K562 (cell line): ENCODE data around the gene ARHGEF10L. TPM values are rescaled to one million over a fixed set of nuclear protein-coding genes. Genes with fewer than 3 reads are reported as not detected.

Experiments used
- ATAC-seq: fragments of 200-7000 bp; cut with Tn5 transposase; 3 replicates; pipeline ENCODE4 v1.9.1; 2020; ENCODE audit warnings: moderate library complexity
- BruUV-seq: library from RNA; stranded (reverse); fragments of 400-500 nt; replicated peaks from 2 replicates; lab custom pipeline; 2021; lab: Mats Ljungman, UMichigan
- CTCF ChIA-PET: fragments of 300-600 bp; formaldehyde crosslinking; extraction: SDS; loops from one replicate; lab custom pipeline; 2021; ENCODE audit warnings: low intra/inter-chr PET ratio; lab: Yijun Ruan, JAX
- POLR2A ChIA-PET: fragments of 300-600, 350-650 bp; sonication (Branson Sonifier 250); formaldehyde crosslinking; extraction: SDS; loops from one replicate; lab custom pipeline; 2021; ENCODE audit warnings: antibody characterized with exemption, inconsistent platforms; lab: Yijun Ruan, JAX
- DNase-seq, 4 experiments: peaks; one replicate each; pipeline versions ENCODE4 v3.0.0 to v3.0.0-alpha.2; 2011 to 2018; ENCODE audit warnings: low spot score in 3 of 4, mixed read lengths in 3 of 4; ENCODE audit errors: extremely low read depth in 1 of 4
- FAIRE-seq: peaks from 2 replicates; lab custom pipeline; 2011; peaks lifted over from hg19 to GRCh38; lab: Jason Lieb, UNC
- H2AFZ ChIP-seq: 2 replicates; pipeline ENCODE4 v1.6.0; 2011; ENCODE audit warnings: low read depth, low read length, control low read depth, inconsistent platforms
- H3K27ac ChIP-seq: fragments of 200-600 bp; 3 replicates; pipeline ENCODE4 v1.8.0; 2011; ENCODE audit warnings: low read depth, mild to moderate bottlenecking, control low read depth, inconsistent platforms, low read length, moderate library complexity, mixed read lengths; ENCODE audit errors: extremely low read depth
- H3K27me3 ChIP-seq, 2 experiments: fragments of 300-600 bp in 1 of 2; 2 replicates in 1 of 2; 3 replicates in 1 of 2; pipeline versions ENCODE4 v1.6.0 to v1.8.0; 2011; ENCODE audit warnings: inconsistent platforms in 2 of 2, low read length in 2 of 2, mild to moderate bottlenecking in 1 of 2, mixed read lengths in 1 of 2, moderate library complexity in 1 of 2; ENCODE audit not compliant: control insufficient read depth in 2 of 2, insufficient read depth in 2 of 2
- H3K36me3 ChIP-seq: fragments of 300-600 bp; 3 replicates; pipeline ENCODE4 v1.8.0; 2011; ENCODE audit warnings: mild to moderate bottlenecking, low read length, inconsistent platforms; ENCODE audit not compliant: control insufficient read depth, insufficient read depth
- H3K4me1 ChIP-seq, 2 experiments: fragments of 200-600 bp in 1 of 2; replicated peaks in 1 of 2; 2 replicates in 1 of 2; 3 replicates in 1 of 2; pipeline versions ENCODE4 v1.5.1 to v1.8.0; 2011; ENCODE audit warnings: inconsistent platforms in 2 of 2, low read length in 2 of 2, mild to moderate bottlenecking in 1 of 2, mixed read lengths in 1 of 2, moderate library complexity in 1 of 2; ENCODE audit not compliant: control insufficient read depth in 2 of 2, insufficient read depth in 2 of 2
- H3K4me2 ChIP-seq: 2 replicates; pipeline ENCODE4 v1.6.1; 2011; ENCODE audit warnings: low read length, control low read depth, inconsistent platforms, mixed read lengths; ENCODE audit not compliant: insufficient read depth
- H3K4me3 ChIP-seq: fragments of 200-600 bp; sonication (generic), shearing (Covaris generic); 2 replicates; pipeline ENCODE4 v1.5.1; 2016; ENCODE audit warnings: control low read depth, inconsistent platforms
- H3K79me2 ChIP-seq: fragments of 200-600 bp; 3 replicates; pipeline ENCODE4 v1.8.0; 2011; ENCODE audit warnings: low read length, inconsistent platforms; ENCODE audit not compliant: control insufficient read depth, insufficient read depth
- H3K9ac ChIP-seq, 2 experiments: 2 replicates each; pipeline versions ENCODE4 v1.6.0 to v1.6.1; 2011; ENCODE audit warnings: low read depth in 2 of 2, low read length in 2 of 2, control low read depth in 1 of 2, inconsistent platforms in 1 of 2, mild to moderate bottlenecking in 1 of 2, mixed read lengths in 1 of 2; ENCODE audit not compliant: insufficient read depth in 1 of 2
- H3K9me1 ChIP-seq: one replicate; pipeline ENCODE4 v1.6.0; 2011; ENCODE audit warnings: inconsistent platforms, mild to moderate bottlenecking, low read length, moderate library complexity; ENCODE audit not compliant: control insufficient read depth, insufficient read depth
- H3K9me3 ChIP-seq: replicated peaks from 2 replicates; pipeline ENCODE4 v1.5.1; 2011; ENCODE audit warnings: low read depth, low read length, inconsistent platforms; ENCODE audit not compliant: control insufficient read depth, insufficient read depth
- H4K20me1 ChIP-seq: replicated peaks from 2 replicates; pipeline ENCODE4 v1.6.1; 2011; ENCODE audit warnings: low read length, inconsistent platforms, mixed read lengths; ENCODE audit not compliant: control insufficient read depth, insufficient read depth
- EWSR1 ChIP-seq: fragments of 450-650 bp; IDR thresholded peaks from 2 replicates; pipeline ENCODE4 v1.6.1; 2018; ENCODE audit warnings: borderline replicate concordance, mild to moderate bottlenecking, low read depth, moderate library complexity; ENCODE audit not compliant: partially characterized antibody
- GTF2F1 ChIP-seq: IDR thresholded peaks from 2 replicates; pipeline ENCODE4 v1.6.1; 2011; ENCODE audit warnings: low read depth, low read length, improper control_type of control experiment
- HSF4 ChIP-seq: fragments of 250-450 bp; sonication (Bioruptor Pico); IDR thresholded peaks from 2 replicates; pipeline ENCODE4 v2.1.2; 2022; ENCODE audit warnings: mild to moderate bottlenecking, moderate library complexity, borderline replicate concordance
- MAFG ChIP-seq: fragments of 450-650 bp; conservative IDR thresholded peaks from 2 replicates; pipeline ENCODE4 v1.6.1; 2016; ENCODE audit warnings: missing genetic modification characterization, missing compliant biosample characterization
- MIER1 ChIP-seq: fragments of 450-650 bp; IDR thresholded peaks from 2 replicates; pipeline ENCODE4 v1.6.1; 2016; ENCODE audit warnings: antibody characterized with exemption, mild to moderate bottlenecking, low read depth
- NFYB ChIP-seq: IDR thresholded peaks from 2 replicates; pipeline ENCODE4 v1.6.1; 2011; ENCODE audit warnings: mild to moderate bottlenecking, moderate library complexity; ENCODE audit not compliant: insufficient read length; ENCODE audit errors: extremely low read depth
- POLR2B ChIP-seq: fragments of 450-650 bp; IDR thresholded peaks from 2 replicates; pipeline ENCODE4 v1.6.1; 2018; ENCODE audit warnings: low read depth; ENCODE audit not compliant: partially characterized antibody
- RAD51 ChIP-seq: fragments of 450-650 bp; IDR thresholded peaks from 2 replicates; pipeline ENCODE4 v1.7.1; 2016; ENCODE audit warnings: low read depth, mild to moderate bottlenecking, borderline replicate concordance
- RHOXF2B ChIP-seq: fragments of 250-450 bp; sonication (Bioruptor Pico); conservative IDR thresholded peaks from 2 replicates; pipeline ENCODE4 v1.5.1; 2021
- SIX5 ChIP-seq, 2 experiments: IDR thresholded peaks; 2 replicates each; pipeline ENCODE4 v1.6.1; 2011; ENCODE audit warnings: low read length in 2 of 2, borderline replicate concordance in 1 of 2, low read depth in 1 of 2, mild to moderate bottlenecking in 1 of 2, moderate library complexity in 1 of 2; ENCODE audit not compliant: insufficient read depth in 1 of 2
- SRSF9 ChIP-seq: fragments of 200-400 bp; formaldehyde crosslinking; IDR thresholded peaks from 2 replicates; pipeline ENCODE4 v1.6.1; 2017; ENCODE audit warnings: low read depth, low read length, borderline replicate concordance
- ZBTB17 ChIP-seq: fragments of 450-650 bp; formaldehyde crosslinking; IDR thresholded peaks from 2 replicates; pipeline ENCODE4 v1.4.0; 2020; ENCODE audit warnings: mild to moderate bottlenecking
- ZNF175 ChIP-seq: fragments of 200-800 bp; sonication (Bioruptor generic); IDR thresholded peaks from 2 replicates; pipeline ENCODE4 v1.6.1; 2016; ENCODE audit warnings: low read depth, mild to moderate bottlenecking, missing genetic modification characterization, missing compliant biosample characterization
- ZNF184 ChIP-seq: sonication (generic); formaldehyde crosslinking; IDR thresholded peaks from 2 replicates; pipeline ENCODE4 v1.5.0; 2020; ENCODE audit warnings: missing genetic modification reagents
- ZNF24 ChIP-seq: fragments of 450-650 bp; IDR thresholded peaks from 2 replicates; pipeline ENCODE4 v1.6.1; 2016
- ZNF77 ChIP-seq: fragments of 250-450 bp; sonication (Bioruptor Pico); IDR thresholded peaks from 2 replicates; pipeline ENCODE4 v1.5.0; 2020
- ZNF778 ChIP-seq: fragments of 450-650 bp; formaldehyde crosslinking; IDR thresholded peaks from 2 replicates; pipeline ENCODE4 v1.4.0; 2020; ENCODE audit warnings: mild to moderate bottlenecking, moderate library complexity
- ZNF830 ChIP-seq: fragments of 250-450 bp; sonication (Bioruptor Pico); IDR thresholded peaks from 2 replicates; pipeline ENCODE4 v1.5.0; 2021; ENCODE audit warnings: mild to moderate bottlenecking
- in situ Hi-C: fragments of 300-500 bp; cut with MboI; formaldehyde crosslinking; loops from 4 replicates; pipeline ENCODE4 v1.15.0; 2018; ENCODE audit warnings: inconsistent platforms, mixed read lengths
- intact Hi-C: fragments of 100-400 bp; cut with micrococcal nuclease; formaldehyde crosslinking; loops from 2 replicates; pipeline ENCODE4 v1.14.2; 2022
- polyA plus RNA-seq, 8 experiments: library from polyadenylated mRNA; depleted of rRNA in 4 of 8; stranded (reverse) in 5 of 8; unstranded in 3 of 8; fragments of >200 nt; fragmentation: Nextera tagmentation in 2 of 8; fragmentation: Illumina TruSeq in 1 of 8; extraction: Ambion mirVana in 2 of 8; extraction: Trizol in 1 of 8; gene quantifications; 2 replicates each; pipeline versions ENCODE4 v1.2.1 to v1.2.3, GENCODE V29; 2011 to 2014; ENCODE audit warnings: inconsistent platforms in 1 of 8, missing spikeins in 1 of 8
- total RNA-seq, 7 experiments: library from RNA; depleted of rRNA in 6 of 7; stranded (reverse); fragments of >200 nt in 6 of 7; fragmentation: Illumina TruSeq in 2 of 7; extraction: Trizol in 2 of 7; gene quantifications; 2 replicates each; pipeline versions ENCODE4 v1.2.1 to v1.2.3, GENCODE V29; 2011 to 2021; ENCODE audit warnings: low replicate concordance in 1 of 7
- TF ChIP-seq, protein P1 (sequence below): sonication (generic); formaldehyde crosslinking; IDR thresholded peaks from 2 replicates; pipeline ENCODE4 v1.8.0; 2022; ENCODE audit warnings: missing genetic modification reagents, mild to moderate bottlenecking, moderate library complexity, borderline replicate concordance
- TF ChIP-seq, protein P2 (sequence below): fragments of 250-450 bp; sonication (Bioruptor Pico); IDR thresholded peaks from 2 replicates; pipeline ENCODE4 v1.5.0; 2021
- TF ChIP-seq, protein P3 (sequence below): sonication (generic); formaldehyde crosslinking; IDR thresholded peaks from 2 replicates; pipeline ENCODE4 v1.5.0; 2020; ENCODE audit warnings: missing genetic modification reagents
- TF ChIP-seq, protein P4 (sequence below): fragments of 450-650 bp; formaldehyde crosslinking; IDR thresholded peaks from 2 replicates; pipeline ENCODE4 v1.4.0; 2020; ENCODE audit warnings: mild to moderate bottlenecking, mixed read lengths

Gene ARHGEF10L
- total and polyA plus RNA-seq, 9 of the 15 experiments (the other 6 are each of a cell fraction or from before 2014, with no cell fraction given) = 0.09 to 0.13 TPM; not detected in 7

DNA sequence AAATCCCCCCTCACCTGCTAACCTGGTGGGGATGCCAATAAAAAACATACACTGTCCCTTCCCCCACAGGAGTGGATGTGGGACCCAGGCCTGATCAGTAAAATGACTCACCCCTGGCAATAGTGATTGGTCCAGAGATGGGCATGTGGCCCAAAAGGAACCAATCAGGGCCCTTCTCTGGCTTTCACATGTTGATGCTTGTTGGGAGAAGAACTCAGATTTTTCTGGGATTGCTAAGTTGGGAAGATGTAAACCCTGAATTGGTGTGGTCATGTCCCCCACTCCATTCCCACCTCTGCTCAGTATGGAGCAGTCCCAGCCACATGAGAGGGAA is 172.0 kb downstream of the ARHGEF10L start:
- FAIRE-seq (no peak), ATAC-seq (no peak), DNase-seq (peak in 3 of 4 experiments; percentile 44 to 61 (median 60))
- in situ Hi-C loops = no loop called here
- intact Hi-C loops = no loop called here
- no peaks in the 10 kb centered on the region for H3K9me3 ChIP-seq
- no peak overlapping the region for H3K9ac ChIP-seq
- ChIA-PET CTCF (no interaction called here), POLR2A (no interaction called here)
- no peak overlapping the region for H3K4me3 ChIP-seq
- H3K4me1 ChIP-seq = no peaks in the 10 kb centered on the region
- H3K36me3 ChIP-seq = no peaks in the 10 kb centered on the region
- H4K20me1 ChIP-seq = peaks cover 3% of the 10 kb centered on the region; the same call in 1 of the 2 replicates
- H3K27ac ChIP-seq = no peak overlapping the region
- BruUV-seq = no TSS peak
- H3K79me2 ChIP-seq = no peaks in the 10 kb centered on the region
- H3K4me2 ChIP-seq = no peak overlapping the region
- H2AFZ ChIP-seq = no peak overlapping the region
- H3K27me3 ChIP-seq = peaks cover 11 to 38% of the 10 kb centered on the region in 2 experiments; a peak in 3 of 5 replicates
- no peaks in the 10 kb centered on the region for H3K9me1 ChIP-seq
- TF ChIP-seq ZNF175 (CRISPR knock-in tag) (no peak), RHOXF2B (no peak), ZNF830 (CRISPR knock-in tag) (no peak), RAD51 (peak; percentile 33; the same call in 1 of the 2 replicates), ZNF77 (CRISPR knock-in tag) (no peak), SRSF9 (no peak), SIX5 (IDR thresholded peaks at IDR 0.05; ENCODE audit: borderline replicate concordance in 1 of 2, insufficient read depth in 1 of 2, low read depth in 1 of 2, low read length in 2 of 2) (no peak), NFYB (peak; percentile 29), MIER1 (no peak), GTF2F1 (no peak), POLR2B (no peak), ZNF24 (no peak), HSF4 (no peak), EWSR1 (no peak), ZBTB17 (CRISPR knock-in tag) (no peak), ZNF778 (CRISPR knock-in tag) (no peak), MAFG (tag) (no peak), ZNF184 (CRISPR knock-in tag) (no peak)
- TF ChIP-seq, protein P1, sequence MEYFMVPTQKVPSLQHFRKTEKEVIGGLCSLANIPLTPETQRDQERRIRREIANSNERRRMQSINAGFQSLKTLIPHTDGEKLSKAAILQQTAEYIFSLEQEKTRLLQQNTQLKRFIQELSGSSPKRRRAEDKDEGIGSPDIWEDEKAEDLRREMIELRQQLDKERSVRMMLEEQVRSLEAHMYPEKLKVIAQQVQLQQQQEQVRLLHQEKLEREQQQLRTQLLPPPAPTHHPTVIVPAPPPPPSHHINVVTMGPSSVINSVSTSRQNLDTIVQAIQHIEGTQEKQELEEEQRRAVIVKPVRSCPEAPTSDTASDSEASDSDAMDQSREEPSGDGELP (CRISPR knock-in tag) = no peak
- TF ChIP-seq, protein P2, sequence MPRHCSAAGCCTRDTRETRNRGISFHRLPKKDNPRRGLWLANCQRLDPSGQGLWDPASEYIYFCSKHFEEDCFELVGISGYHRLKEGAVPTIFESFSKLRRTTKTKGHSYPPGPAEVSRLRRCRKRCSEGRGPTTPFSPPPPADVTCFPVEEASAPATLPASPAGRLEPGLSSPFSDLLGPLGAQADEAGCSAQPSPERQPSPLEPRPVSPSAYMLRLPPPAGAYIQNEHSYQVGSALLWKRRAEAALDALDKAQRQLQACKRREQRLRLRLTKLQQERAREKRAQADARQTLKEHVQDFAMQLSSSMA (CRISPR knock-in tag) = no peak
- TF ChIP-seq, protein P3, sequence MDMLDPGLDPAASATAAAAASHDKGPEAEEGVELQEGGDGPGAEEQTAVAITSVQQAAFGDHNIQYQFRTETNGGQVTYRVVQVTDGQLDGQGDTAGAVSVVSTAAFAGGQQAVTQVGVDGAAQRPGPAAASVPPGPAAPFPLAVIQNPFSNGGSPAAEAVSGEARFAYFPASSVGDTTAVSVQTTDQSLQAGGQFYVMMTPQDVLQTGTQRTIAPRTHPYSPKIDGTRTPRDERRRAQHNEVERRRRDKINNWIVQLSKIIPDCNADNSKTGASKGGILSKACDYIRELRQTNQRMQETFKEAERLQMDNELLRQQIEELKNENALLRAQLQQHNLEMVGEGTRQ (CRISPR knock-in tag) = peak; percentile 67
- TF ChIP-seq, protein P4, sequence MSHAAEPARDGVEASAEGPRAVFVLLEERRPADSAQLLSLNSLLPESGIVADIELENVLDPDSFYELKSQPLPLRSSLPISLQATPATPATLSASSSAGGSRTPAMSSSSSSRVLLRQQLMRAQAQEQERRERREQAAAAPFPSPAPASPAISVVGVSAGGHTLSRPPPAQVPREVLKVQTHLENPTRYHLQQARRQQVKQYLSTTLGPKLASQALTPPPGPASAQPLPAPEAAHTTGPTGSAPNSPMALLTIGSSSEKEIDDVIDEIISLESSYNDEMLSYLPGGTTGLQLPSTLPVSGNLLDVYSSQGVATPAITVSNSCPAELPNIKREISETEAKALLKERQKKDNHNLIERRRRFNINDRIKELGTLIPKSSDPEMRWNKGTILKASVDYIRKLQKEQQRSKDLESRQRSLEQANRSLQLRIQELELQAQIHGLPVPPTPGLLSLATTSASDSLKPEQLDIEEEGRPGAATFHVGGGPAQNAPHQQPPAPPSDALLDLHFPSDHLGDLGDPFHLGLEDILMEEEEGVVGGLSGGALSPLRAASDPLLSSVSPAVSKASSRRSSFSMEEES (CRISPR knock-in tag) = no peak
